A204.1 (cell line): ENCODE data around the gene HTRA3.

Experiments used
- FAIRE-seq: peaks from 2 replicates; lab custom pipeline; 2012; peaks lifted over from hg19 to GRCh38; lab: Jason Lieb, UNC

Gene HTRA3

GRCh38 chr4:8234715-8235114 lies 34.8 kb upstream of the HTRA3 start:
- FAIRE-seq: no peak

GRCh38 chr4:8235224-8235623 lies 34.3 kb upstream of the HTRA3 start:
- no peak for FAIRE-seq

- no peak for FAIRE-seq
Observed at GRCh38 chr4:8235686-8236085, 33.9 kb upstream of the HTRA3 start.

DNA sequence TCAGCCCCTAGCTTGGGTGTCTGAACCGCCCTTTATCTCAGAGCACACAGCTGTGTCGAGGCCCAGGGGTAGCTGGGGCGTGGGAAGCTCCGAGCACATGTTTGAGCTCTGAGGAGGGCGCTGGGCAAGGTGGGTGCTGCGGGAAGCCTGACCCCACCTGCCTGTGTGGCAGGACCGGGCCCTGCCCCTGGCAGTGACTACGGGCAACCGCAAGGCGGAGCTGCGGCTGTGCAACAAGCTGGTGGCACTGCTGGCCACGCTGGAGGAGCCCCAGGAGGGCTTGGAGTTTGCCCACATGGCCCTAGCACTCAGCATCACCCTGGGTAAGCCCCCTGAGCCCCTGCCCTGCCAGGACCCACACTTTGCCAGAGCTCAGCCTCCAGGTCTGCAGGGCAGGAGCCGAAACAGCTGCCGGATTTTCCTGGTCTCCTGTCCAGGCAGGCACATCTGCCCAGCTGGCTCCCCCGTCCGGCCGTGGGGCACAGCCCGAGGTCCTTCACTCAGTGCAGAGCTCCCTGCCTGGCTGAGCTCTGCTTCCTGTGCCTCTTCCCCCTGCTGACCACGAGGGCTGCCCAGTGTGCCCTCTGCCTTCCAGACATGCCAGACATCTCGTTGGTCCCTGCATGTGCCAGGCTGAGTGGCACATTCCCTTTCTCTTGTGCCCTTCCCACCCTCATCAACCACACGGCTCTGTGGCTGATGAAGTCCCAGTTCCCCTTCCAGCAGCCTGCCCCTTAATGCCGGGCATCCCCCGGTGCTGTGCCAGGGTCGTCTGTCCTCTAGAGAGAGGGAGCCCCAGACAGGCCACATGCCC lies 33.2 kb upstream of the HTRA3 start:
- no peak for FAIRE-seq

DNA sequence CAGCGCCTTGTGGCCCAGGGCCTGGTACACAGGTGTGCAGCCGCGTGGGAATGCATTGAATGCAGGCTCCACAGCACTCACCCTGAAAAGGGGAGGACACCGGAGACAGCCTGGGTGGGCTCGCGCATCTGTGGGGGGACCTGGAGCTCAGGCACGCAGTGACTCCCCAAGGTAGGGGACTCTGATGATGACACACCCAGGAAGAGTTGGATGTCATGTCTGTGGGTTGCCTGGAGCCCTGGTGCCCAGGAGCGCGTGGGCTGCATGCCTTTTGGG lies 32.7 kb upstream of the HTRA3 start:
- FAIRE-seq: no peak

DNA sequence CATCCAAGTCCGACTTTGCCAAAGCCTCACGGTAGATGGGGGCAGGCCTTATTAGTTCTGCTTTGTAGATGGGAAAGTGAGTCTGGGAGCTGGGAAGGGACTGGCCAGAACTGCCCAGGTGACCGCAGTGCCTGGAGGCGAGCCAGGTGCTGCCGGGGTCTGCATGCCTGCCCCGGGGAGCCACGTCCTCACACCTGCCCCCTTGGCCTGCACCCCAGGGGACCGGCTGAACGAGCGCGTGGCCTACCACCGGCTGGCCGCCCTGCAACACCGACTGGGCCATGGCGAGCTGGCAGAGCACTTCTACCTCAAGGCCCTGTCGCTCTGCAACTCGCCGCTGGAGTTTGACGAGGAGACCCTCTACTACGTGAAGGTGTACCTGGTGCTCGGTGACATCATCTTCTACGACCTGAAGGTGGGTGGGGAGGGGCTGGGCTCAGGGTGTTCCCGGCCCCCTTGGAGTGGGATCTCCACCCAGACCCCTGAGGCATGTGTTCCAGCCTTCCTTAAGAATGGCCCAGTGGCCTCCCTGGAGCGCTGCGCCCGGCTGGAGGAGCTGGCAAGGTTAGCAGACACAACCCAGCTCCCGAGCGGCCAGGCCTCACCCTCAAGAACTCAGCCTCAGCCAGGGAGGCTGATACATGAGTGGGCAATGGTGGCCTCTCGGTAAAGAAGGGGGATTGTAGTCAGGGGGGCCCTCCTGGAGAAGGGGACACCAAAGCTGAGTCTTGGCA lies 32.1 kb upstream of the HTRA3 start:
- FAIRE-seq: no peak

DNA sequence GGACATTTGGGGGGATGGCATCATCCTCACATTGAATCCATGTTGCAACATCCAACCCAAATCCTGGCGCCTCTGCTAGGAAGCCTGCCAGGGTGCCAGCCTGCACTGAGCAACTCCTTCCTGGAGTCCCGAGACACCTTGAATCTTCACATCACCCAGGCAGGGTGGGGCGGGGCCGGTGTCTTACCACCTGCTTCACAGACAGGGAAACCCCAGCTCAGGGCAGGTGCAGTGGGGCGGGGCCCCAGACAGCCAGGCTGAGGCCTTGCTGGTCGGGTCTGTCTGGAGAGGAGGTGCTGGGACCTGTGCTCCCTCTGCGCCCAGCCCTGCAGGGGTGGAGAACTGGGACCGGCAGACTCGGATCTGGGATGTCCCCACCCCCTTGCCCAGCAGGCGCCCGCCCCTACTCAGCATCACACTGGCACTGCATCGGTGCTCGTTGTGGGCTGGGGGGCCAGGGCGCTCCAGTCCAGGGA lies 31.5 kb upstream of the HTRA3 start:
- FAIRE-seq: no peak

DNA sequence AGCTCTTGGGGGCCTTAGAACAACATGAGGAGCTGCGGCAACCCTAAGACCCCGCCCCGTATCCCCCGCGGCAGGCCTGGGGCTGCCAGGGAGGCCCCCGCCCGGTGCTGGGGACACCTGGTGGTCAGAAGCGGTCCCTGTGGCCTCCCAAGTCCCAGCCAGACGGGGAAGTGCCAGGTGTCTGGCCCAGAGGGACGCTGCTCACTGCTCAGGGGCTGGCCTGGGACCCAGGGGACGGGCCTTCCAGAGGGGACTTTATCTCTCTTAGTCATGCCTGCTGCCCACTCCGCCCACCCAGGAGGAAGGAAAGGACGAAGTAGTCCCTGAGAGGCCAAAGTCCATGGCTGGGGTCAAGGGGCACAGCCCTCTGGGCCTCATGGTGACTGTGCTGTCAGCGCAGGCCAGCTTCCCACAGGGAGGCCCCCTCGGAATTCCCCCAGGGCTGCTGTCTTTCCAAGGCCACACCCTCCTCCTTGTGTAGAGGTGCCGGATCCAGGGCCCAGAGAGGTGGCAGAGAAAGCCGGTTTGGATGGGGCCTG lies 31.0 kb upstream of the HTRA3 start:
- FAIRE-seq: no peak

GRCh38 chr4:8239226-8239625 lies 30.3 kb upstream of the HTRA3 start:
- no peak for FAIRE-seq

DNA sequence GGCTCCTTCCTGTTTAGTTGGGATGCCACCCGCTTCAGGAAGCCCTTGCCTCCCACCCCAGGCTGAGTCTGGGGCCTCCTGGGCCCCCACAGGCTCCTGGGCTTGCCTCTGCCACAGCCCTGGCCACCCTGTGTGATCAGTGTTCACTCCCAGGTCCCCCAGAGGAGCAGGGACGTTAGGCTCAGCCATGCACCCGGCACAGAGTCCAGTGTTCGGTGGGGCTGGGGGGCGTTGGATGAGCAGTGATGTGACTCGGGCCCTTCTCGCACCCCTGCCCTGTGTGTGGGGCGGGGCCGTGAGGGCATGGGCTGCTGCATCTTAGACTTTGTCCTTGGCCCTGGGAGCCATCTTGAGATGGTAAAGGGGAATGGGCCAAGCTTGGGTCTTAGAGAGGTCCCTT lies 29.9 kb upstream of the HTRA3 start:
- no peak for FAIRE-seq

DNA sequence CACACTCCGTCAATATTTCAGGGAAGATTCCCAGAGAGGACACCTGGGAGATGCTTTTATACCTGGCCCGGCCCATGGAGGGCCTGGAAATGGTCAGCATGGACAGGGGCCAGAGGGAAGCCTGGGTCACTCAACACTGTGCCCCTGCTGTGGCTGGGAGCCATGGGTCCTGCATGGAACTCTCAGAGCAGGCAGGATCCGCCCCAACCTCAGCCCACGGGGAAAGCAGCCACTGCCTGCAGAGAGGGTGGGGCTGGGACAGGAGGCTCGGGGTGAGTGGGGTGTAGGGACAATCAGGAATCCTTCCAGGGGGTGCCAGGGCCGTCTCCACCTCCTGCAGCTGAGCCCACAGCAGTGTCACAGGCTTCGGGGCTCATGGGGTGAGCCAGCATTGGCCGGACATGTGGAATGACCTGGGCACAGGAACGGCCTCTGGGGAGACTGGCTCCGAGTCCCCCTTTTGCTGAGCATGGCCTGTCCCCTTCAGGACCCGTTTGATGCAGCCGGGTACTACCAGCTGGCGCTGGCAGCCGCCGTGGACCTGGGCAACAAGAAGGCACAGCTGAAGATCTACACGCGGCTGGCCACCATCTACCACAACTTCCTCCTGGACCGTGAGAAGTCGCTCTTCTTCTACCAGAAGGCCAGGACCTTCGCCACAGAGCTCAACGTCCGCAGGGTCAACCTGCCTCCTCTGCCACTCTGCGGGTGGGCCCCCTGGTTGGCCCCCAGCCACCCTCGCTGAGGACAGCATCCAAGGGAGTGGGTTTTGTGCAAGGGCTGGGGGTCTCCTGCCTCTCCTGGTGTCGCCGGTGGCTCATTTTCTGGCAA lies 29.1 kb upstream of the HTRA3 start:
- no peak for FAIRE-seq

DNA sequence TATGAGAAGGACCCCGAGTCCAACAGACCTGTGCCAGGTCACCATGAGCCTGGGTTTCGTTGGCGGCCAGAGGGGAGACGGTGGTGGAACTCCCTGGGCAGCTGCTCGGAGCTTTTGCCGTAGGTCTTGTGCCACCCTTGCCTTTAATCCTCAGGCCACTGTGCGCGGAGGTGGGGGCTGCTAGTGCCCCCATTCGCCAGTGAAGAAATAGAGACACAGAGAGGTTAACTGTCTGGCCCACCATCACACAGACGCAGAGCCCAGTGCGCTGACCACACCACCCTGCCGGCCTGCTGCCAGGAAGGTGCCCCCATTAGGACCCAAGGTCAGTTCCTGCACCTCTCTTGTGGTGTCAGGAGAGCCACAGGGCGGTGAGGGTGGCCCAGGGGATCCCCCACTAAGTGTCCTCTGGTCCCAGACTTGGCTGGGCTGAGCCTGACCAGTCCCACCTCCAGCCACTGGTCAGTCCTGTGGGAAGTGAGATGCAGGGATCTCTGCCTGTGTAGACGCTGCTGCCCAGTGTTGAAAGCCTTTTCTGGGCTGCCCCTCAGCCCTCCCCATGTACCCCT lies 28.3 kb upstream of the HTRA3 start:
- no peak for FAIRE-seq

- no peak for FAIRE-seq
Observed at GRCh38 chr4:8241895-8242696, 27.5 kb upstream of the HTRA3 start.

GRCh38 chr4:8242782-8243560 lies 26.6 kb upstream of the HTRA3 start:
- FAIRE-seq: no peak

DNA sequence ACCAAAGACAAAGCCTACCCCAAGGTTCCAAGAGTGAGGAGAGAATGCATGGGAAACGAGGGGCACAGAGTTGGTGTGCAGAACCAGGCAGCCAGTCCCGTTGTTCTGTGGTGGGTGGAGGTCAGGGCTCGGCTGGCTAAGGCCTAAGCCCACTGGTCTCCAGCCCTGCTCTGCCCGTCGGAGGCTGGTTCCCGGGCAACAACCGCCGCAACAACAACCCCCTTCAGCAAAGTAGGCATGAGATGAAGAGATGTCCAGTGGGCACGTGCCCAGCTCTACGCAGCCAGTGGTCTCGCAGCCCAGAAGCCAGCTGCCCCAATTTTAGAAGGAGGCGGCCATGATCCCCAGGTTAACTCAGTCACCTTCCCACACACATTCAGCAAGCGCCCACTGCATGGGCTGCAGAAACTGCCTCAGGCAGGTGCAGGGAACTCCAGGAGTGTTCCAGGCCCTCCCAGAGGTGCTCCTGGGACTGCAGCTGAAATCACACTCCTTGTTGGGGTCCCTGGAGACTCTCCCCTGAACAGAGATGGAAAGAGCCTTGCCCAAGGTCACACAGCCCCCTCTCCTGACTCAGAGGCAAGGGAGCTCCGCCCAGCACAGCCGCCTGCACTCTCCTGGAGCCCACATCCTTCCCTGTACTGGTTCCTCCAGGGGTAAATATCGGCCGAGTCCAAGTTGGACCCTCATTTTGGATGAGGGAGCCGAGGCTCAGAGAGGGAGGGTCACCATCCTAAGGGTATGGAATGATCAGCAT lies 25.4 kb upstream of the HTRA3 start:
- FAIRE-seq: no peak

DNA sequence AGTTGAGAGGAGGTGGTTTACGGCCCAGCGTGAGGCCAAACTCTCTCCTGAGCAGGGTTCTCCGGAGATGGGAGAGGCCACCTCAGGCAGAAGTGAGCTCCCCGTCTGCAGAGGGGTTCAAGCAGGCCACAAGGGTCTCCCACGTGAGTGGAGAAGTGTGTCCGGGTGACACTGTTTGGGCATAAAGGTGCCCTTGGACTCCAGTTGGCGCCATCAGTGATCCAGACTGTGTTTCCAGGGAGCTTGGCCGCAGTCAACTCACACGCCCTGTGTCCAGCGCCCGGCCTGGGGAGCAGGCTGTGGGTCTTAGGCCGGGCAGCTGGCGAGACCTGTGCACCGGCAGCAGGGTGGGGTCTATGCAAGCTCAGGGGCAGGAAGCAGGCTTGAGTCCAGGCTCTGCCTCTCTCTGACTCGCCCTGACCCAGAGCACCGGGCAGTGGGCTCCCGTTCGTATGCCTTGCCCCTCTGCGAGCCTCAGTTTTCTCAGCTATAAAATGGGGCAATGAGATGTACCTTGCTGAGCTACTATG lies 24.6 kb upstream of the HTRA3 start:
- no peak for FAIRE-seq

DNA sequence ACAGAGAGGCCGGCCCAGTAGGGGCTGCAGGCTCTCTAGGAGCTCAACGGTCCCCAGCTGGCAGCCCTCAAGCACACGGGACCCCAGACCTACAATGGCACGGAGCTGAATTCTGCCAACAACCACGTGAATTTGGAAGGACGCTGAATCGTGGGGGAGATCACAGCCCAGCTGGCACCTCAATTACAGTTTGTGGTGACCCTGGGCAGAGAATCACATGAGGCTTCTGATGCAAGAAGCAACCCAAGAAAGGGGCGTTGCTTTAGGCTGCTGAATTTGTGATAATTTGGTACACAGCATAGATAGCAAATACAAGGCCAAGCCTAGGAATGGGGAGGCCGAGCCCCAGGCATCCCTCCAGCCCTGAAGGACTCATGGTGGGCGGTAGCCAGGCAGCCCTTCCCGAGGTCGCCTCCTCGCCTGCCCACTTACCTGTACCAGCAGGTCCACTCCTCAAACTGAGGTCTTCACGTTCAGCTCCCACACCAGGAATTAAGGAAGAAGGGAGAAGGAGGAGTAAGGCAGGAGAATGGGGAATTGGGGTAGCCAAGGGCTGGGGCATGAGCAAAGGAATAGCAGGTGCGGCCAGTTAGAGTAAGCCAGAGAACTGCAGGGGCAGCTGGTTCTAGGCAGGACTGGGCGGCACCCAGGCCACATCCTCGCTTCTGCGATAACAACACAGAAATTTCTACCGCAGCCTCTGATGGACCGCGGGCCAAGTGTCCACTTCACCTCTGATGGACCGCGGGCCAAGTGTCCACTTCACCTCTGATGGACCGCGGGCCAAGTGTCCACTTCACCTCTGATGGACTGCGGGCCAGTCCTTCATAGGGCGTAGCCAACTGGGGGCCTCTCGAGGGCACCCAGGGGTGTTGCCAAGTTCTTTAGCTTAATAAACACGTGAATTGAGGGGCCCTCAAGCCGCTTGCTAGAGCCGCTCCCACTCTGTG lies 23.4 kb upstream of the HTRA3 start:
- FAIRE-seq: no peak
